Ishikawa (cell line): ENCODE measurements around the gene MRPL1.

Experiments used
- CREB1 ChIP-seq: IDR thresholded peaks from 2 replicates; pipeline ENCODE4 v1.6.1; 2012; ENCODE audit warnings: low read depth
- EGR1 ChIP-seq: IDR thresholded peaks from 2 replicates; pipeline ENCODE4 v1.6.1; 2012
- EP300 ChIP-seq: IDR thresholded peaks from 2 replicates; pipeline ENCODE4 v1.6.1; 2012; ENCODE audit warnings: borderline replicate concordance
- NFIC ChIP-seq: IDR thresholded peaks from 2 replicates; pipeline ENCODE4 v1.6.1; 2012
- RAD21 ChIP-seq: IDR thresholded peaks from 2 replicates; pipeline ENCODE4 v1.6.1; 2012; ENCODE audit warnings: low read depth
- TAF1 ChIP-seq: IDR thresholded peaks from 2 replicates; pipeline ENCODE4 v1.6.1; 2012; ENCODE audit warnings: low read depth, mild to moderate bottlenecking
- TCF12 ChIP-seq: IDR thresholded peaks from 2 replicates; pipeline ENCODE4 v1.6.1; 2012; ENCODE audit warnings: low read depth
- TEAD4 ChIP-seq: IDR thresholded peaks from 2 replicates; pipeline ENCODE4 v1.6.1; 2012
- YY1 ChIP-seq: IDR thresholded peaks from 2 replicates; pipeline ENCODE4 v1.6.1; 2012; ENCODE audit warnings: low read depth
- TF ChIP-seq, protein P1 (sequence below): IDR thresholded peaks from 2 replicates; pipeline ENCODE4 v1.6.1; 2012; ENCODE audit warnings: low read depth, mild to moderate bottlenecking
- TF ChIP-seq, protein P2 (sequence below): IDR thresholded peaks from 2 replicates; pipeline ENCODE4 v1.6.1; 2012
- TF ChIP-seq, protein P3 (sequence below): IDR thresholded peaks from 2 replicates; pipeline ENCODE4 v1.6.1; 2012

DNA sequence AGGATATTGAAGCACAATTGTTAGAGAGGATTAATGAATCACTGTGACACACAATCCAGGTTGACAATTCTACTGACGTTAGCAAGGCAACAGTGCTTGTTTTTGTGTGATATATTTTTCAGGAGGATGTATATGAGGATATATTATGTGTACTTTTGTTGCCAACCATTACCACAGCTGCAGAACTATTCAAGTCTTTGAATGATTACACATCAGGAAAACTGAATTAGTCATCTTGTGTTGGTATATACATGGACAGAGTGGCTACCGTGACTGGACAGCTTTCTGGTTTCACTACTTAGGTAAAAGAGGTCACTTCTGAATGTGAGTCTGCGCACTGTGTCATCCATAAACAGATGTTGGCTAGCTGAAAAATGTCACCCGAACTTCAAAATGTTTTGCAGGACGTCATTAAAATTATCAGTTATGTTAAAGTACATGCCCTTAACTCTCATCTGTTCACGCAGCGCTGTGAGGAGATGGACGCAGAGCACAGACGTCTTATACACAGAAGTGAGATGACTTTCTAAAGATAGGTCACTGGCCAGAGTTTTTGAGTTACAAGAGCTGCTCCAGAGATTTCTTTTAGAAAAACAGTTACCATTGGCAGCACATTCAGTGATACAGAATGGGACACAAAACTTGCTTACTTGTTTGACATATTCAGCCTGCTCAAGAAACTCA lies 69.0 kb downstream of the MRPL1 start:
- TF ChIP-seq, protein P1, sequence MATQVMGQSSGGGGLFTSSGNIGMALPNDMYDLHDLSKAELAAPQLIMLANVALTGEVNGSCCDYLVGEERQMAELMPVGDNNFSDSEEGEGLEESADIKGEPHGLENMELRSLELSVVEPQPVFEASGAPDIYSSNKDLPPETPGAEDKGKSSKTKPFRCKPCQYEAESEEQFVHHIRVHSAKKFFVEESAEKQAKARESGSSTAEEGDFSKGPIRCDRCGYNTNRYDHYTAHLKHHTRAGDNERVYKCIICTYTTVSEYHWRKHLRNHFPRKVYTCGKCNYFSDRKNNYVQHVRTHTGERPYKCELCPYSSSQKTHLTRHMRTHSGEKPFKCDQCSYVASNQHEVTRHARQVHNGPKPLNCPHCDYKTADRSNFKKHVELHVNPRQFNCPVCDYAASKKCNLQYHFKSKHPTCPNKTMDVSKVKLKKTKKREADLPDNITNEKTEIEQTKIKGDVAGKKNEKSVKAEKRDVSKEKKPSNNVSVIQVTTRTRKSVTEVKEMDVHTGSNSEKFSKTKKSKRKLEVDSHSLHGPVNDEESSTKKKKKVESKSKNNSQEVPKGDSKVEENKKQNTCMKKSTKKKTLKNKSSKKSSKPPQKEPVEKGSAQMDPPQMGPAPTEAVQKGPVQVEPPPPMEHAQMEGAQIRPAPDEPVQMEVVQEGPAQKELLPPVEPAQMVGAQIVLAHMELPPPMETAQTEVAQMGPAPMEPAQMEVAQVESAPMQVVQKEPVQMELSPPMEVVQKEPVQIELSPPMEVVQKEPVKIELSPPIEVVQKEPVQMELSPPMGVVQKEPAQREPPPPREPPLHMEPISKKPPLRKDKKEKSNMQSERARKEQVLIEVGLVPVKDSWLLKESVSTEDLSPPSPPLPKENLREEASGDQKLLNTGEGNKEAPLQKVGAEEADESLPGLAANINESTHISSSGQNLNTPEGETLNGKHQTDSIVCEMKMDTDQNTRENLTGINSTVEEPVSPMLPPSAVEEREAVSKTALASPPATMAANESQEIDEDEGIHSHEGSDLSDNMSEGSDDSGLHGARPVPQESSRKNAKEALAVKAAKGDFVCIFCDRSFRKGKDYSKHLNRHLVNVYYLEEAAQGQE, result no peak
- TF ChIP-seq TEAD4 (no peak), EGR1 (no peak), EP300 (no peak), CREB1 (no peak), TAF1 (no peak), RAD21 (no peak), NFIC (no peak), TCF12 (no peak), YY1 (no peak)
- TF ChIP-seq, protein P2, sequence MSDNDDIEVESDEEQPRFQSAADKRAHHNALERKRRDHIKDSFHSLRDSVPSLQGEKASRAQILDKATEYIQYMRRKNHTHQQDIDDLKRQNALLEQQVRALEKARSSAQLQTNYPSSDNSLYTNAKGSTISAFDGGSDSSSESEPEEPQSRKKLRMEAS, result no peak
- TF ChIP-seq, protein P3, sequence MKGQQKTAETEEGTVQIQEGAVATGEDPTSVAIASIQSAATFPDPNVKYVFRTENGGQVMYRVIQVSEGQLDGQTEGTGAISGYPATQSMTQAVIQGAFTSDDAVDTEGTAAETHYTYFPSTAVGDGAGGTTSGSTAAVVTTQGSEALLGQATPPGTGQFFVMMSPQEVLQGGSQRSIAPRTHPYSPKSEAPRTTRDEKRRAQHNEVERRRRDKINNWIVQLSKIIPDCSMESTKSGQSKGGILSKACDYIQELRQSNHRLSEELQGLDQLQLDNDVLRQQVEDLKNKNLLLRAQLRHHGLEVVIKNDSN, result no peak
